ENCODE measurements around the gene DCTN3. TPM values are rescaled to one million over a fixed set of nuclear protein-coding genes. Genes with fewer than 3 reads are reported as not detected.

The DCTN3 gene
- polyA plus RNA-seq, 4 donors: 55.7 to 92.9 (median 85.9) TPM

- no peak for FAIRE-seq
Measured at GRCh38 chr9:34572628-34573027, 47.7 kb downstream of the DCTN3 start.

GRCh38 chr9:34572092-34572491 lies 48.2 kb downstream of the DCTN3 start:
- Histone ChIP-seq H3K4me3 (ENCODE audit: low read depth in 1 of 3, low read length in 3 of 3) (no peak overlapping the region), H3K4me1 (ENCODE audit: control insufficient read depth in 3 of 3, insufficient read depth in 2 of 3, low read depth in 1 of 3, low read length in 2 of 3) (peaks cover 5 to 17% (median 7%) of the 10 kb centered on the region in 3 donors), H3K9me3 (ENCODE audit: control insufficient read depth in 2 of 2, insufficient read depth in 1 of 2, low read depth in 1 of 2, low read length in 1 of 2) (no peaks in the 10 kb centered on the region), H3K36me3 (ENCODE audit: control insufficient read depth in 3 of 3, insufficient read depth in 2 of 3, low read depth in 1 of 3, low read length in 3 of 3) (peaks cover 0 to 4% (median 0%) of the 10 kb centered on the region in 3 donors), H3K27me3 (ENCODE audit: control insufficient read depth in 3 of 3, insufficient read depth in 3 of 3, low read length in 3 of 3) (peaks cover 0 to 54% (median 4%) of the 10 kb centered on the region in 3 donors), H3K27ac (ENCODE audit: low read depth in 1 of 3, low read length in 2 of 3) (peak overlapping the region in 1 of 3 donors; percentile 35)
- FAIRE-seq (no peak), DNase-seq (peak in 1 of 2 donors; percentile 96)

More at GRCh38 chr9:34572628-34573027, 47.7 kb downstream of the DCTN3 start:
- no peak for DNase-seq
- WGBS, 3 donors: 38 to 77% (median 67%) methylated on average over 6 of the region's 6 CpGs
- H3K9me3 ChIP-seq (ENCODE audit: control insufficient read depth in 2 of 2, insufficient read depth in 1 of 2, low read depth in 1 of 2, low read length in 1 of 2): no peaks in the 10 kb centered on the region
- peaks cover 0 to 4% (median 0%) of the 10 kb centered on the region in 3 donors for H3K36me3 ChIP-seq (ENCODE audit: control insufficient read depth in 3 of 3, insufficient read depth in 2 of 3, low read depth in 1 of 3, low read length in 3 of 3)
- peaks cover 0 to 55% (median 6%) of the 10 kb centered on the region in 3 donors for H3K27me3 ChIP-seq (ENCODE audit: control insufficient read depth in 3 of 3, insufficient read depth in 3 of 3, low read length in 3 of 3)
- no peak overlapping the region for H3K4me3 ChIP-seq (ENCODE audit: low read depth in 1 of 3, low read length in 3 of 3)
- H3K4me1 ChIP-seq (ENCODE audit: control insufficient read depth in 3 of 3, insufficient read depth in 2 of 3, low read depth in 1 of 3, low read length in 2 of 3): peaks cover 5 to 22% (median 7%) of the 10 kb centered on the region in 3 donors
- no peak overlapping the region for H3K27ac ChIP-seq (ENCODE audit: low read depth in 1 of 3, low read length in 2 of 3)

DNA sequence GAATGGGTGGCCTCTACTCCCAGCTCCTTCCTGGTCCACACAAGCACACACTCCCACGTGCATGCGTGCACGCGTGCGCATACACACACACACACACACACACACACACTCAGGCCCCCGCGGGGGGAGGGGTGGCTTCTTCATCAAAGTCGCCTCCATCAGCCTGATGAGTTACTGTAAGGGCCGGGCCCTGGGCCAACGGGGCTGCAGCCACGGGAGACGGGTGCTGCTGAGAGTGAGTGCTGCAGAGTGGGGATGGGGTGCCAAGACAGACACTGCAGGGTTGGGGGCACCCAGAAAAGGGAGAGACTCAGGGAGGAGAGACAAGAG lies 48.8 kb downstream of the DCTN3 start:
- peak overlapping the region in 2 of 3 donors; percentile 2 to 48 for H3K27ac ChIP-seq (ENCODE audit: low read depth in 1 of 3, low read length in 2 of 3)
- H3K27me3 ChIP-seq (ENCODE audit: control insufficient read depth in 3 of 3, insufficient read depth in 3 of 3, low read length in 3 of 3): peaks cover 0 to 49% (median 2%) of the 10 kb centered on the region in 3 donors
- no peak for FAIRE-seq

DNA sequence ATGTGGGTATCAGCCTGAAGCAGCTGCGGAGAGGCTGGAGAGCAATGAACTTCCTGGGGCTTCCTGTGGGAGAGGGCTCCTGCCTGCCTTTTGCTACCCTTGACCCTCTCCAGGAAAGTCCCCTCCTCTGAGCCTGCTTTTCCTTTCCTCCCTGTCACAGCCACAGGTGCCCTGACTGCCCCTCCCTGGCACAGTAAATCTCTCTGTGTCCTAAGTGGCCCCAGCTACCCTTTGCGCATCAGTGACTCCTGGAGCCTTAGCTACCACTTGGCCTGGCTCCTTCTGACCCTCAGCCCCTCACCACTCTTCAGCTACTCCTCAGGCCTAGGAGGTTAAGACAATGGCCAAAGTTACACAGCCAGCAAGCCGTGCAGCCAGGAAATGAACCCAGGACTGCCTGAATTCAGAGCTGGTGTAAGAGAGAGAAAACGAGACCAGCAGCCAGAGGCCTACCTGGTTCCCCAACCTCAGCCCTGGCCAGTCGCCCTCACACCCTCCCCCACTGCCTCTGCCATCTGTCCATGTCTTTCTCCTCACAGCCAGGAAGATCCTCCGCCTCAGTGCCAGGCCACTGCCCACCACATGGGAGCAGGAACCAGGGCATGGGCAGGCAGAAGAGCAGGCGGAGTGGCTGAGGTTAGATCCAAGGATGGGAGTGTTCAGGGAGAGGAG lies 49.4 kb downstream of the DCTN3 start:
- Histone ChIP-seq H3K27me3 (ENCODE audit: control insufficient read depth in 3 of 3, insufficient read depth in 3 of 3, low read length in 3 of 3) (peaks cover 0 to 45% (median 2%) of the 10 kb centered on the region in 3 donors), H3K4me3 (ENCODE audit: low read depth in 1 of 3, low read length in 3 of 3) (no peak overlapping the region)
- 55 to 63% (median 62%) methylated on average over 7 of the region's 7 CpGs for WGBS, 3 donors

More for the DNA sequence above, 48.8 kb downstream of the DCTN3 start:
- Histone ChIP-seq H3K4me3 (ENCODE audit: low read depth in 1 of 3, low read length in 3 of 3) (no peak overlapping the region), H3K4me1 (ENCODE audit: control insufficient read depth in 3 of 3, insufficient read depth in 2 of 3, low read depth in 1 of 3, low read length in 2 of 3) (peaks cover 5 to 10% (median 7%) of the 10 kb centered on the region in 3 donors), H3K36me3 (ENCODE audit: control insufficient read depth in 3 of 3, insufficient read depth in 2 of 3, low read depth in 1 of 3, low read length in 3 of 3) (no peaks in the 10 kb centered on the region), H3K9me3 (ENCODE audit: control insufficient read depth in 2 of 2, insufficient read depth in 1 of 2, low read depth in 1 of 2, low read length in 1 of 2) (no peaks in the 10 kb centered on the region)
- WGBS, 3 donors: 28 to 50% (median 36%) methylated on average over 12 of the region's 12 CpGs
- no peak for DNase-seq

DNA sequence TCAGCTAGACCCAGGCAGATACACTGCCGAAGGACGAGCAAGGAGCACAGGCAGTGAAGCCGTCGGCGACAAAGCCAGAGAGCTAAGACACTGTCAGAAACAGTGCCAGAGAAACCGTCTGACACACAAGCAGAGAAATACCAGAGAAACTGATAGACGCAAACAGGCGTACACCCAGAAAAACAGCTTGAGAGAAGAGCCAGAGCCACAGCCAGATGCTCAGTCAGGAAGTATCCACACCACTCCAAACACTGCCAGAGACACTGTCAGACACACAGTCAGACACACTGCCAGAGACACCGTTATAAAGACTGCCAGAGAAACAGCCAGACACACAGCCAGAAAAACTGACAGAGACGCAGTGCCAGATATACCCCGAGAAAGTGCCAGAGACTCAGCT lies 49.9 kb downstream of the DCTN3 start:
- H3K36me3 ChIP-seq (ENCODE audit: control insufficient read depth in 3 of 3, insufficient read depth in 2 of 3, low read depth in 1 of 3, low read length in 3 of 3): peaks cover 0 to 2% (median 0%) of the 10 kb centered on the region in 3 donors
- FAIRE-seq (no peak), DNase-seq (no peak)
- peaks cover 0 to 44% (median 0%) of the 10 kb centered on the region in 3 donors for H3K27me3 ChIP-seq (ENCODE audit: control insufficient read depth in 3 of 3, insufficient read depth in 3 of 3, low read length in 3 of 3)
- H3K4me1 ChIP-seq (ENCODE audit: control insufficient read depth in 3 of 3, insufficient read depth in 2 of 3, low read depth in 1 of 3, low read length in 2 of 3): peaks cover 5 to 7% (median 7%) of the 10 kb centered on the region in 3 donors
- peak overlapping the region in 1 of 3 donors; percentile 48 for H3K27ac ChIP-seq (ENCODE audit: low read depth in 1 of 3, low read length in 2 of 3)
- no peaks in the 10 kb centered on the region for H3K9me3 ChIP-seq (ENCODE audit: control insufficient read depth in 2 of 2, insufficient read depth in 1 of 2, low read depth in 1 of 2, low read length in 1 of 2)
- H3K4me3 ChIP-seq (ENCODE audit: low read depth in 1 of 3, low read length in 3 of 3): no peak overlapping the region
- 57 to 69% (median 66%) methylated on average over 11 of the region's 11 CpGs for WGBS, 3 donors

More for the DNA sequence above, 49.4 kb downstream of the DCTN3 start:
- Histone ChIP-seq H3K9me3 (ENCODE audit: control insufficient read depth in 2 of 2, insufficient read depth in 1 of 2, low read depth in 1 of 2, low read length in 1 of 2) (no peaks in the 10 kb centered on the region), H3K4me1 (ENCODE audit: control insufficient read depth in 3 of 3, insufficient read depth in 2 of 3, low read depth in 1 of 3, low read length in 2 of 3) (peaks cover 5 to 7% (median 7%) of the 10 kb centered on the region in 3 donors), H3K27ac (ENCODE audit: low read depth in 1 of 3, low read length in 2 of 3) (peak overlapping the region in 2 of 3 donors; percentile 2 to 48), H3K36me3 (ENCODE audit: control insufficient read depth in 3 of 3, insufficient read depth in 2 of 3, low read depth in 1 of 3, low read length in 3 of 3) (peaks cover 0 to 2% (median 0%) of the 10 kb centered on the region in 3 donors)
- FAIRE-seq: no peak
- no peak for DNase-seq

GRCh38 chr9:34568774-34569173 lies 51.5 kb downstream of the DCTN3 start:
- DNase-seq (no peak), FAIRE-seq (no peak)
- H3K27ac ChIP-seq (ENCODE audit: low read depth in 1 of 3, low read length in 2 of 3): no peak overlapping the region
- WGBS, 3 donors: 61 to 64% (median 62%) methylated on average over 12 of the region's 12 CpGs
- no peaks in the 10 kb centered on the region for H3K9me3 ChIP-seq (ENCODE audit: control insufficient read depth in 2 of 2, insufficient read depth in 1 of 2, low read depth in 1 of 2, low read length in 1 of 2)
- H3K36me3 ChIP-seq (ENCODE audit: control insufficient read depth in 3 of 3, insufficient read depth in 2 of 3, low read depth in 1 of 3, low read length in 3 of 3): peaks cover 0 to 10% (median 0%) of the 10 kb centered on the region in 3 donors
- H3K4me3 ChIP-seq (ENCODE audit: low read depth in 1 of 3, low read length in 3 of 3): no peak overlapping the region
- H3K4me1 ChIP-seq (ENCODE audit: control insufficient read depth in 3 of 3, insufficient read depth in 2 of 3, low read depth in 1 of 3, low read length in 2 of 3): peaks cover 5 to 7% (median 7%) of the 10 kb centered on the region in 3 donors
- peaks cover 0 to 41% (median 0%) of the 10 kb centered on the region in 3 donors for H3K27me3 ChIP-seq (ENCODE audit: control insufficient read depth in 3 of 3, insufficient read depth in 3 of 3, low read length in 3 of 3)

DNA sequence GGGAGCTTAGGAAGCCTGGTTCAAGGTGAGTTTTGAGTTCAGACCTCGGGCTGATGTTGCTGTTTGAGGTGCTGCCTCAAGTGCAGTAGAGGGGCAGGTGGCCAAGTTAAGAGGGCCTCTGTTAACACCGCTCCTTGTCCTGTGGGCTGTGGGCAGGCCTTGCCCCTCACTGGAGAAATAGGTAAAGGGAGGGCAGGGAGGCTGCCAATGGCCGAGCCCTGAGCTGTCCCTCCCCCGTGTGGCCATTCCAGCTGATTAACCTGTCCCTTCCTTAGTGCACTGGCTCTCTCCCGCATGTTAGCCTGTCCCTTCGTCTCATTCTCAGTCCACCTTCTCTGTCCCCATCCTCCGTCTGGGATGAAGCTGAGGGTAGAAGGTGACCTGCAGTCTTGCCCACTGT lies 52.2 kb downstream of the DCTN3 start:
- Histone ChIP-seq H3K36me3 (ENCODE audit: control insufficient read depth in 3 of 3, insufficient read depth in 2 of 3, low read depth in 1 of 3, low read length in 3 of 3) (peaks cover 0 to 13% (median 0%) of the 10 kb centered on the region in 3 donors), H3K9me3 (ENCODE audit: control insufficient read depth in 2 of 2, insufficient read depth in 1 of 2, low read depth in 1 of 2, low read length in 1 of 2) (no peaks in the 10 kb centered on the region), H3K27ac (ENCODE audit: low read depth in 1 of 3, low read length in 2 of 3) (no peak overlapping the region), H3K4me3 (ENCODE audit: low read depth in 1 of 3, low read length in 3 of 3) (no peak overlapping the region), H3K27me3 (ENCODE audit: control insufficient read depth in 3 of 3, insufficient read depth in 3 of 3, low read length in 3 of 3) (peaks cover 0 to 39% (median 0%) of the 10 kb centered on the region in 3 donors), H3K4me1 (ENCODE audit: control insufficient read depth in 3 of 3, insufficient read depth in 2 of 3, low read depth in 1 of 3, low read length in 2 of 3) (peaks cover 5 to 7% (median 7%) of the 10 kb centered on the region in 3 donors)
- 67 to 85% (median 80%) methylated on average over 5 to 7 of the region's 7 CpGs for WGBS, 3 donors
- DNase-seq (no peak), FAIRE-seq (no peak)

GRCh38 chr9:34566972-34567371 lies 53.3 kb downstream of the DCTN3 start:
- Histone ChIP-seq H3K4me3 (ENCODE audit: low read depth in 1 of 3, low read length in 3 of 3) (no peak overlapping the region), H3K27ac (ENCODE audit: low read depth in 1 of 3, low read length in 2 of 3) (no peak overlapping the region), H3K9me3 (ENCODE audit: control insufficient read depth in 2 of 2, insufficient read depth in 1 of 2, low read depth in 1 of 2, low read length in 1 of 2) (peaks cover 0 to 5% of the 10 kb centered on the region in 2 donors), H3K36me3 (ENCODE audit: control insufficient read depth in 3 of 3, insufficient read depth in 2 of 3, low read depth in 1 of 3, low read length in 3 of 3) (peaks cover 0 to 14% (median 0%) of the 10 kb centered on the region in 3 donors), H3K27me3 (ENCODE audit: control insufficient read depth in 3 of 3, insufficient read depth in 3 of 3, low read length in 3 of 3) (peaks cover 0 to 42% (median 0%) of the 10 kb centered on the region in 3 donors), H3K4me1 (ENCODE audit: control insufficient read depth in 3 of 3, insufficient read depth in 2 of 3, low read depth in 1 of 3, low read length in 2 of 3) (peaks cover 4 to 7% (median 5%) of the 10 kb centered on the region in 3 donors)
- WGBS, 3 donors: 82 to 87% (median 85%) methylated on average over 6 of the region's 6 CpGs
- DNase-seq: no peak
- no peak for FAIRE-seq

All from small intestine (tissue), 7 donors.